NCI-H510A (cell line): ENCODE measurements around the gene EEF2K.
A peak's percentile ranks its signal among the peaks of the same experiment; 100 is the strongest.
"Not testable (repeated sequence)": the region's sequence is repeated elsewhere in the genome, so short reads cannot be mapped to it uniquely, and the experiment has no call there.

Source experiments
- DNase-seq: peaks from one replicate; lab custom pipeline; 2025; lab: John Stamatoyannopoulos, UW

The EEF2K gene

DNA sequence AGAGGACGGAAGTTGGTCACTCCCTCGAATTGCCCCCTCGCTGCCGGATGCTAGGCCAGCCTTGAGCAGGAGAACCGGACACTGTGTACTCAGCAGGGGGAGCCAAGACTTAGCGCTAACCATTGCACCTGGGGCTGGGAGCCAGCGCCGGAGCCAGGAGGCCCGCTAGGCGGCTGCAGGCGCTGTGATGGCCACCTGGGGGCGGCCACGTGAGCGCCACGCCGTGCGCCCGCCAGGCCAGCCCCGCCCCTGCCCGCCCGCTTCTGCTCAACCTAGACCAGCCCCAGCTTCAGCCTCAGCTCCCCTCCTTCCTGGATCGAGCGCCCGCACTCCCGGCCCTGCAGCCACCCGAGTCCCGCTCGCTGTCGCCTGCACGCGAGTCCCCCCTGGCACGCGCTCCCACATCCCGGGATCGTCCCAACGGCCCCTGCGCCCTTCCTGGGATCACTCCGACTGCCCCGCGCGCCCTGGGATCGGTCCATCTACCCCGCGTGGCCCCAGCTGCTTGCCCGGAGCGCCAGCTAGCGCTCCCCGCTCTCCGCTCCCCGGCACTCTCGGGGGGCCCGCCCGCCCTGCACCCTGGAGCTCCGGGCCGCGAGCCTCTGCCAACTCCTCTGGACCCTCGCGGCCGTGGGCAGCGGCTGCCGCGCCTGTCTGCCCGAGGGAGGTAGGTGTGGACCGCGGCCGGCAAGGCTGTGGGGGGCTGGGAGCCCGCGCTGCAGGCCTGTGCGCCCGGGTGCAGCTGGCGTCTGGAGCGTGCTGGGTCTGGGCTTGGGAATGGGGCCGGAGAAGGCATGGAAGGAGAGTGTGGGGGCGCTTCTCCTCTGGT lies at the start of gene EEF2K:
EEF2K (plus strand) TSS at position 266 of the 829 bp plus-strand sequence. CDS start 19,452 bp downstream, outside the sequence.
- DNase-seq, result peak; percentile 96

GRCh38 chr16:22161401-22161800 lies 44.7 kb upstream of the EEF2K start:
- no peak for DNase-seq

GRCh38 chr16:22161999-22162655 lies 44.0 kb upstream of the EEF2K start, which contains the start of gene SDR42E2:
Gene SDR42E2, plus strand, starts transcription at chr16:22162506. Its CDS starts 3,077 bp downstream, at chr16:22165583.
- peak; percentile 45 for DNase-seq

- no peak for DNase-seq
These were observed 43.4 kb upstream of the EEF2K start for GRCh38 chr16:22162656-22163009.

GRCh38 chr16:22163806-22164205 lies 42.3 kb upstream of the EEF2K start:
- DNase-seq, result no peak

DNA sequence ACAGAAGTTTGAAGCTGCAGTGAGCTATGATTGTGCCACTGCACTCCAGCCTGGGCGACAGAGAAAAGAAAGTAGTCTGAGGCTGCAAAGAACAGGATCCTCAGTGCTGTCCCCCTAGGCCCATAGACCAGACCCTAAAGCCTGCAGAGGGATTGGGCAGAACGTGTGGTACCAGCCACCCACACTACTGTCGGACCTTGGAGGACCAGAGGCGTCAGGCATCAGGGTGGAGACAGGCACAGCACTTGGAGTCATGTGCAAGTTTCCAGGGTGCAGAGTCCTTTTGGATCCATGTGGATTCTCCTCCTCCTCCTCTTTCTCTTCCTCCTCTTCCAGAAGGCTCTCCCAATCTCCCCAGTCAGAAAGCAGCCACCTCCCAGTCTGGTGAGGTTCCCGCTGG lies 41.6 kb upstream of the EEF2K start:
- DNase-seq, result no peak

DNA sequence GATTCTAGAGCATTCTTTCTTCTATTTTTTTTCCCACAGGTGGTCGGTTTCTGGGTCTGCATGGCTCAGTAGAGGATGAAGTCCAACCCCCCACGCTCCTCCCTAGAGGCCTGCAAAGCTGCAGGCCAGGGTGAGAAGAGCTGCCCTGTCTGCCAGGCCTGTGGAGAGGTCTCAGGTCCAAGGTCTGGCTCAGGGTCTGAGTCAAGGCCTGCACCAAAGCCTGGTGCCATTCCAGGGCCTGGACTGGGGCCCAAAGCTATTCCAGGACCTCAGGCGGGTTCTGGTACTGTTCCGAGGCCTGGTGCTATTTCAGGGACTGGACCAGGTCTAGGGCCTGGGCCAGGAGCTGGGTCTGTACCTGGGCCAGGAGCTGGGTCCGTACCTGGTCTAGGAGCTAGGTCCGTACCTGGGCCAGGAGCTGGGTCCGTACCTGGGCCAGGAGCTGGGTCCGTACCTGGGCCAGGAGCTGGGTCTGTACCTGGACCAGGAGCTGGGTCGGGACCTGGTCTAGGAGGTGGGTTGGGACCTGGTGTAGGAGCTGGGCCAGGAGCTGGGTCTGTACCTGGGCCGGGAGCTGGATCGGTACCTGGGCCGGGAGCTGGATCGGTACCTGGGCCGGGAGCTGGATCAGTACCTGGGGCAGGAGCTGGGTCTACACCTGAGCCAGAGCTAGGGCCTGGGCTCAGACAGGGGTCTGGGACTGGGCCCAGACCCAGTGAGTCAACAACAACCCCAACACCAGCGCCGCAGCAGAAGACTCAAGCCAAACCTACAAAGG lies 40.4 kb upstream of the EEF2K start:
- DNase-seq, result no peak

DNA sequence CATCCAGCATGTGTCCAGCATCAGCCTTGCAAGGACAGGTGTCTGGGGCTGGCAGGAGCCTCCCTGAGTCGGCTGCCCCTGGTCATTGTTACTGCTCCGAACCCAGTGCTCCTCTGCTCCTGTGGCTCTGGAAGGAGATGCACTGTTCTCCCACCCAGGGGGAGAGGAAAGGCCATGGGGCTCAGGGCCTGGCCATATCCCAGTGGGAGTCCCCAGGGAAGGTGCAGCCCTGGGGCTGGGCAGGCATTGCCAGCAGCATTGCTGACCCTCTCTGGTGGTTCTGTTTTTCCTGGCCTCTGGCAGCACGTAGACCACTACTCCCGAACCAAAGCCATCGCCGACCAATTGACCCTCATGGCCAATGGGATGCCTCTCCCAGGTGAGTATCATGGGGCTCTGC lies 34.1 kb upstream of the EEF2K start:
- no peak for DNase-seq

GRCh38 chr16:22172642-22173041 lies 33.4 kb upstream of the EEF2K start:
- DNase-seq, result not testable (repeated sequence)

DNA sequence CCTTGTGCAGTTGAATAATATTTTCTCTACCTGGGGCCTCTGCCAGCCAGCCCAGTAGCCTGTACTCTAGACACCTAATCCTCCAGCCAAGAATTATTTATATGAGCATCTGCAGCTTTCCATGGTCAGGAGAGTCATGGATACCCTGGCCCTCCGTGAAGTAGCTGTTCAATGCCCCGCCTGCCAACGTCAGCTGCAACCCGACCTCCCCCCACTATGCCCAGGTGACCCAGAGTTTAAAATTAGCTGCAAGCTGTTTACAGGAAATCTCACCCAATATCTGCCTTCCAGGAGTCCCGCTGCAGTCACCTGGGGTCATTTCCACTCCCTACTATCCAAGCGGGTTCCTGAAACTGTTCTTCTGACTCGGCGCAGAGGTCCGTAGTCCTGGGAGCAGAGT lies 31.4 kb upstream of the EEF2K start:
- DNase-seq, result no peak

GRCh38 chr16:22177968-22178930 lies 27.8 kb upstream of the EEF2K start:
- no peak for DNase-seq

DNA sequence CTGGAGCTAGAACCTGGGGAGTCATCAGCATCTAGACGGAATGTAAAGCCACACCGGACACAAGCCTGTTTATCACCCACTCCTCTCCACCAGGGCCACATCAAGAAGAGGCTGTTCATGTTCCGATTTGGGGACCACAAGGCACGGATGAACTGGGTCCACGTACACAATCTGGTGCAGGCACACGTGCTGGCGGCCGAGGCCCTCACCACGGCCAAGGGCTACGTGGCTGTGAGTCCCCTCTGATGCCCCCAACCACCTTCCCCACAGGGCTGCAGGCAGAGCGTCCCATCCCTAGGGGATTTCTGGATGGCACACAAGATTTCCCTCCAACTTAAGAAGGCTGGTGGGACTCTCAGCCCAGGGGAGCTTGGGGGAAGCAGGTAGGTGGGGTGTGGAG lies 24.7 kb upstream of the EEF2K start:
- DNase-seq, result no peak

GRCh38 chr16:22181843-22182242 lies 24.2 kb upstream of the EEF2K start:
- DNase-seq, result no peak

DNA sequence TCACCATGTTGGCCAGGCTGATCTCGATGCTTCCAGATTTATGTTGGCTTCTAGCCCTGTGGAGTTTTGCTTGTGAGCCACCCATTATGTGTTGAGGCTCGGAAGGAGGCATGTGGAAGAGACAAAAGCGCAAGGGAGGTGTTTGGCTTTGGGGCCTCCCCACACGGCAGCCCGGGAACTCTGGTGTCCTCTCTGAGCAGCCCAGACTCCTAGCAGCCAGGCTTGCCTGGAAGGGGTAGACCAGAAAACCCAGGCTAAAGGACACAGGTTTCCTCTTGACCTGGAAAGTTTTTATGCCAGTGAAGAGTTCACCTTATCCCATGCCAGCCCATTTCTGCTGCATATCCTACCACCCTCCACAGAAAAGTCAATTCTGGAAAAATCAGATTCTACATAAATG lies 22.7 kb upstream of the EEF2K start:
- no peak for DNase-seq

DNA sequence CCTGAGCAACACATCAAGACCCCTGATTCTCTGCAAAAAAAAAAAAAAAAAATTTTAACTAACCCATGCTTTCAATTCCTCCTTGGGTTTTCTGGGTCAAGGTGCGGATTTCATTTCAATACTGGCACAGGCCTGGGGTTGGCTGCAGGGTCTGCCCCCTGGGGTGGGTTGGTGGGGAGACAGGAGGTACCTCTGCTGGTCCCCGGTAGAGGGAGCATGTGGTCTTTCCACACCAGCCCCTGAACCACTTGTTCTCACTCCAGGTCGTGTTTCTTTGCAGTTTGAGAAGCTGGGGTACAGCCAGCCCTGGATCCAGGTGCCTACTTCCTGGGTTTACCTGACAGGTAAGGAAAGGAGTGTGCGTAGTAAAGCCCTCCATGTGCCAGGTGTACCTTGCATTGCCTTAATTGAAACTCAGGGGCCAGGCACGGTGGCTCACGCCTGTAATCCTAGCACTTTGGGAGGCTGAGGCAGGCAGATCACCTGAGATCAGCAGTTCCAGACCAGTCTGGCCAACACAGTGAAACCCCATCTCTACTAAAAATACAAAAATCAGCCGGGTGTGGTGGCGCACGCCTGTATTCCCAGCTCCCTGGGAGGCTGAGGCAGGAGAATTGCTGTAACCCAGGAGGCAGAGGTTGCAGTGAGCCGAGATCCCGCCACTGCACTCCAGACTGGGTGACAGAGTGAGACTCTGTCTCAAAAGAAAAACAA lies 22.0 kb upstream of the EEF2K start:
- DNase-seq, result no peak

DNA sequence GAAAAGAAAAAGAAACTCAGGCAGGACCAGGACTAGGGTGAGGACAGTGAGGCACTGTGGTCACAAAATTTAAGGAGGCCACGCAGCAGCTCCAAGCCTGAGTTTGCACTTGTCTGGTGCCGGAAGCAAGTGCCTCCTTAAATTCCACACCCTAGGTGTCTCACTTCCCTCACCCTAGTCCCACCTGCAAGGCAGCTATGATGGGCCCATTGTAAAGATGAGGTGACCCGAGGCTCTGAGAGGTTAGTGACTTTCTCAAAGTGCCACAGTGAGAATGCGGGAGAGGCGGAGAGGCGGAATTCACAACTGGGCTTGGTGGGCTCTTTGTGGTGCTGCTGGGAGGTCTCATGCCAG lies 21.5 kb upstream of the EEF2K start:
- DNase-seq, result no peak

GRCh38 chr16:22186517-22186916 lies 19.6 kb upstream of the EEF2K start:
- no peak for DNase-seq

DNA sequence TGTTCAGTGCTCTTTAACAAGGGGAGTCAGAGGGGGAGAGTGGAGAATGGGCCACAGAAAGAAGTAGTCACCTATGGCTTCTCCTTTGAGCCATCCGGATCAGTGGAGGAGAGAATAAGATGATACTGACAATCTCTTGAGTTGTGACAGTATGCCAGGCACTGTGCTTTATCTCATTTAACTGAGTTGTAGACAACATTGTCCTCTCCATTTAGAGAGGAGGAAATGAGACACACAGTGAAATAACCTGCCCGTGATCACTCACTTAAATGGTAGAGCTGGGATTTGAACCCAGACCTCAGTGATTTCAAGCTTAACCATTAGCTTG lies 17.8 kb upstream of the EEF2K start:
- DNase-seq, result no peak

DNA sequence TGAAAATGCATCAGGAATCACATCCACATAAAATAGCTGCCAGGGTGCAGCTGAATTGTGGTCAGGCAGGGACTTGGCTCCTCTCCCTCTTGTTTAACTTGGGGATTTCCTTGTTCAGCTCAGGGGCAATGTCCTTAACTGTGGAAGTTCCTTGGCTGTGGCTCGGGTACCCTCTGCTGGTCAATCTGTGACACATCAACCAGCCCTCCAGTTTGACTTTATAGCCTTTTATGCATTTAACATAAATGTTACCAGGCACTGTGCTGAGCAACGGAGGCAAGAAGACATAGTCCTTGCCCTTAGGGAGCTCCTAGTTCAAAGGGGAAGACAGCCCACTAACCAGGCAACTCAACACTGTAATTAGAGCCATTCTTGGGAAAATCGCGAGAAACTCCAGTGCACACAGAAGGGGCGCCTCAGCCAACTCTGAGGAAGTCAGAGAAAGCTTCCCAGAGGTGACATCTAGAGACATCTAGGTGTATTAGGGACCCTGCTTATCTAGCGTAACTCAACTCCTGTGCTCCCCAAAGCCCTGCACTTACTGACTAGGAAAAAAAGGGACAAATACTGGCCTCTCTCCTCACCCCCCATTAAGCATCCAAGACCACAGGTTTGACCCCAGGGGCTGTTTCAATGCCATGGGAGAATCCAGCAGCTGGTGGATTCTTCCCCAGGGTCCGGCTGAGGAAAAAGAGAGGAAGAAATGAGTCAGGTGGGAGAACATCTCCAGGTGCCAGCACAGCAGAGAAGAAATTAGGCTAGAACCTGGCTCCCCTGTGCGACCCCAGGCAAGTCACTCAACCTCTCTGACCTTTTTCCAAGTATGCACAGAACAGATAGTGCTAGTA lies 17.3 kb upstream of the EEF2K start:
- peak; percentile 60 for DNase-seq

GRCh38 chr16:22189473-22190080 lies 16.5 kb upstream of the EEF2K start:
- DNase-seq, result no peak
